ENCODE results near the gene HYKK. TPM values are rescaled to one million over a fixed set of nuclear protein-coding genes. Genes with fewer than 3 reads are reported as not detected.

HYKK gene
- total RNA-seq, 1 donor from 2014 or later, result 1.3 TPM

- no peaks in the 10 kb centered on the region for H3K9me3 Mint-ChIP-seq (ENCODE audit: unreplicated experiment)
- H3K27ac Mint-ChIP-seq (ENCODE audit: unreplicated experiment), result peak overlapping the region; percentile 91
- no peak for TF ChIP-seq CTCF (IDR thresholded peaks at IDR 0.05; ENCODE audit: unreplicated experiment)
- DNase-seq (ENCODE audit: low spot score), result no peak
- H3K4me3 Mint-ChIP-seq (ENCODE audit: unreplicated experiment), result peak overlapping the region; percentile 98
- peaks cover 24% of the 10 kb centered on the region for H3K4me1 Mint-ChIP-seq (ENCODE audit: unreplicated experiment)
- H3K27me3 Mint-ChIP-seq (ENCODE audit: unreplicated experiment), result peaks cover 3% of the 10 kb centered on the region
- H3K36me3 Mint-ChIP-seq (ENCODE audit: low read depth, unreplicated experiment), result no peaks in the 10 kb centered on the region
These were observed 58.8 kb downstream of the HYKK start for GRCh38 chr15:78565951-78566774.

GRCh38 chr15:78567531-78567930, 60.2 kb downstream of the HYKK start:
- no peak overlapping the region for H3K27ac Mint-ChIP-seq (ENCODE audit: unreplicated experiment)
- H3K4me1 Mint-ChIP-seq (ENCODE audit: unreplicated experiment), result peaks cover 24% of the 10 kb centered on the region
- peak overlapping the region; percentile 7 for H3K4me3 Mint-ChIP-seq (ENCODE audit: unreplicated experiment)
- peaks cover 2% of the 10 kb centered on the region for H3K27me3 Mint-ChIP-seq (ENCODE audit: unreplicated experiment)
- DNase-seq (ENCODE audit: low spot score), result no peak
- TF ChIP-seq CTCF (IDR thresholded peaks at IDR 0.05; ENCODE audit: unreplicated experiment), result no peak
- no peaks in the 10 kb centered on the region for H3K9me3 Mint-ChIP-seq (ENCODE audit: unreplicated experiment)
- no peaks in the 10 kb centered on the region for H3K36me3 Mint-ChIP-seq (ENCODE audit: low read depth, unreplicated experiment)

GRCh38 chr15:78570710-78571109, 63.3 kb downstream of the HYKK start:
- H3K9me3 Mint-ChIP-seq (ENCODE audit: unreplicated experiment), result no peaks in the 10 kb centered on the region
- TF ChIP-seq CTCF (IDR thresholded peaks at IDR 0.05; ENCODE audit: unreplicated experiment), result no peak
- peaks cover 16% of the 10 kb centered on the region for H3K4me1 Mint-ChIP-seq (ENCODE audit: unreplicated experiment)
- no peak overlapping the region for H3K27ac Mint-ChIP-seq (ENCODE audit: unreplicated experiment)
- H3K36me3 Mint-ChIP-seq (ENCODE audit: low read depth, unreplicated experiment), result no peaks in the 10 kb centered on the region
- H3K4me3 Mint-ChIP-seq (ENCODE audit: unreplicated experiment), result no peak overlapping the region
- no peak for DNase-seq (ENCODE audit: low spot score)
- peaks cover 2% of the 10 kb centered on the region for H3K27me3 Mint-ChIP-seq (ENCODE audit: unreplicated experiment)

GRCh38 chr15:78571382-78571781, 64.0 kb downstream of the HYKK start:
- Mint-ChIP-seq H3K4me3 (ENCODE audit: unreplicated experiment) (no peak overlapping the region), H3K36me3 (ENCODE audit: low read depth, unreplicated experiment) (no peaks in the 10 kb centered on the region), H3K9me3 (ENCODE audit: unreplicated experiment) (no peaks in the 10 kb centered on the region), H3K27ac (ENCODE audit: unreplicated experiment) (no peak overlapping the region), H3K4me1 (ENCODE audit: unreplicated experiment) (peaks cover 10% of the 10 kb centered on the region), H3K27me3 (ENCODE audit: unreplicated experiment) (no peaks in the 10 kb centered on the region)
- no peak for TF ChIP-seq CTCF (IDR thresholded peaks at IDR 0.05; ENCODE audit: unreplicated experiment)
- DNase-seq (ENCODE audit: low spot score), result no peak

- Mint-ChIP-seq H3K36me3 (ENCODE audit: low read depth, unreplicated experiment) (no peaks in the 10 kb centered on the region), H3K9me3 (ENCODE audit: unreplicated experiment) (no peaks in the 10 kb centered on the region), H3K4me1 (ENCODE audit: unreplicated experiment) (no peaks in the 10 kb centered on the region), H3K27me3 (ENCODE audit: unreplicated experiment) (no peaks in the 10 kb centered on the region), H3K4me3 (ENCODE audit: unreplicated experiment) (no peak overlapping the region), H3K27ac (ENCODE audit: unreplicated experiment) (no peak overlapping the region)
- DNase-seq (ENCODE audit: low spot score), result no peak
- no peak for TF ChIP-seq CTCF (IDR thresholded peaks at IDR 0.05; ENCODE audit: unreplicated experiment)
These were observed 66.0 kb downstream of the HYKK start for GRCh38 chr15:78573416-78573815.

Data from endothelial cell (in vitro differentiated cells).